GM08714 (cell line): ENCODE results near the gene MGLL.

Source experiments
- H3K4me3 ChIP-seq: fragments of 200-500 bp; sonication (Bioruptor generic); 2 replicates; pipeline ENCODE4 v1.5.1; 2014; ENCODE audit warnings: mild to moderate bottlenecking, low read length, inconsistent platforms
- ZNF274 ChIP-seq: IDR thresholded peaks from 2 replicates; pipeline ENCODE4 v1.6.1; 2012; ENCODE audit warnings: mild to moderate bottlenecking, low read depth, low read length

MGLL gene

GRCh38 chr3:127730666-127731295 lies 91.5 kb downstream of the MGLL start:
- no peak overlapping the region for H3K4me3 ChIP-seq
- TF ChIP-seq ZNF274 = no peak

GRCh38 chr3:127730171-127730570 lies 92.1 kb downstream of the MGLL start:
- no peak for TF ChIP-seq ZNF274
- no peak overlapping the region for H3K4me3 ChIP-seq

GRCh38 chr3:127729556-127730056 lies 92.7 kb downstream of the MGLL start:
- H3K4me3 ChIP-seq = no peak overlapping the region
- TF ChIP-seq ZNF274 = no peak

- no peak for TF ChIP-seq ZNF274
- H3K4me3 ChIP-seq = no peak overlapping the region
Measured at GRCh38 chr3:127728417-127729015, 93.8 kb downstream of the MGLL start.

- TF ChIP-seq ZNF274 = no peak
- no peak overlapping the region for H3K4me3 ChIP-seq
Measured at GRCh38 chr3:127726894-127727293, 95.4 kb downstream of the MGLL start.

- no peak overlapping the region for H3K4me3 ChIP-seq
- no peak for TF ChIP-seq ZNF274
Measured at GRCh38 chr3:127723011-127723567, 99.2 kb downstream of the MGLL start.

- no peak for TF ChIP-seq ZNF274
- H3K4me3 ChIP-seq = no peak overlapping the region
Measured at GRCh38 chr3:127722091-127722784, 100.1 kb downstream of the MGLL start.

GRCh38 chr3:127720985-127721935 lies 101.1 kb downstream of the MGLL start:
- no peak for TF ChIP-seq ZNF274
- H3K4me3 ChIP-seq = no peak overlapping the region

GRCh38 chr3:127720161-127720823 lies 102.0 kb downstream of the MGLL start:
- TF ChIP-seq ZNF274 = no peak
- H3K4me3 ChIP-seq = no peak overlapping the region

GRCh38 chr3:127719369-127719768 lies 102.9 kb downstream of the MGLL start:
- no peak overlapping the region for H3K4me3 ChIP-seq
- TF ChIP-seq ZNF274 = no peak

- no peak overlapping the region for H3K4me3 ChIP-seq
- no peak for TF ChIP-seq ZNF274
Measured at GRCh38 chr3:127718916-127719290, 103.4 kb downstream of the MGLL start.

- TF ChIP-seq ZNF274 = no peak
- H3K4me3 ChIP-seq = no peak overlapping the region
Measured at GRCh38 chr3:127718245-127718915, 103.9 kb downstream of the MGLL start.
